H1 (cell line): Measurements from ENCODE around the gene CLNS1A. TPM values are rescaled to one million over a fixed set of nuclear protein-coding genes. Genes with fewer than 3 reads are reported as not detected.

ENCODE experiments used
- CTCF ChIA-PET: fragments of 300-600 bp; sonication (Branson Sonifier 250); formaldehyde crosslinking; loops from one replicate; lab custom pipeline; 2021; ENCODE audit not compliant: partially characterized antibody; lab: Charles Lee
- POLR2A ChIA-PET: fragments of 300-600 bp; sonication (Branson Sonifier 250); formaldehyde crosslinking; loops from one replicate; lab custom pipeline; 2021; ENCODE audit warnings: inconsistent platforms; ENCODE audit not compliant: partially characterized antibody; lab: Charles Lee
- DNase-seq, 2 experiments: peaks; one replicate each; pipeline versions ENCODE4 v3.0.0 to v3.0.0-alpha.2; 2010 to 2022; ENCODE audit warnings: low spot score in 2 of 2, low read depth in 1 of 2, mixed read lengths in 1 of 2
- FAIRE-seq: peaks from 2 replicates; lab custom pipeline; 2011; peaks lifted over from hg19 to GRCh38; lab: Jason Lieb, UNC
- H2AFZ ChIP-seq: 2 replicates; pipeline ENCODE4 v1.8.1; 2012; ENCODE audit warnings: low read length, inconsistent platforms
- H2AK5ac ChIP-seq: 2 replicates; pipeline ENCODE4 v1.6.1; 2013; ENCODE audit warnings: low read depth, low read length
- H2BK120ac ChIP-seq: replicated peaks from 2 replicates; pipeline ENCODE3; 2013; ENCODE audit warnings: low read depth, low read length, inconsistent platforms
- H2BK12ac ChIP-seq: 2 replicates; pipeline ENCODE4 v1.6.1; 2013; ENCODE audit warnings: low read depth, low read length
- H2BK15ac ChIP-seq: 2 replicates; pipeline ENCODE4 v1.6.1; 2013; ENCODE audit warnings: low read length
- H2BK20ac ChIP-seq: 2 replicates; pipeline ENCODE4 v1.6.1; 2013; ENCODE audit warnings: low read length
- H2BK5ac ChIP-seq: 2 replicates; pipeline ENCODE4 v1.6.1; 2013; ENCODE audit warnings: low read depth, low read length
- H3K14ac ChIP-seq: 2 replicates; pipeline ENCODE4 v1.6.1; 2013; ENCODE audit warnings: inconsistent platforms; ENCODE audit not compliant: insufficient read length
- H3K18ac ChIP-seq: 2 replicates; pipeline ENCODE4 v1.6.1; 2013; ENCODE audit warnings: low read length; ENCODE audit errors: extremely low read depth
- H3K23ac ChIP-seq: 2 replicates; pipeline ENCODE4 v1.6.1; 2013; ENCODE audit warnings: inconsistent platforms; ENCODE audit not compliant: insufficient read length
- H3K23me2 ChIP-seq: 2 replicates; pipeline ENCODE4 v1.6.1; 2013; ENCODE audit warnings: low read depth, low read length
- H3K27ac ChIP-seq: 2 replicates; pipeline ENCODE4 v1.6.1; 2011; ENCODE audit warnings: low read depth, low read length, inconsistent platforms
- H3K27me3 ChIP-seq, 4 experiments: replicated peaks in 1 of 4; 1 replicate in 1 of 4; 2 replicates in 3 of 4; pipeline versions ENCODE4 v1.6.1 to v1.8.1; 2011 to 2013; ENCODE audit warnings: low read length in 3 of 4, mild to moderate bottlenecking in 3 of 4, inconsistent platforms in 2 of 4, mixed read lengths in 2 of 4, moderate library complexity in 1 of 4; ENCODE audit not compliant: control insufficient read depth in 3 of 4, insufficient read depth in 3 of 4; ENCODE audit errors: extremely low read depth in 1 of 4
- H3K36me3 ChIP-seq, 4 experiments: 2 replicates each; pipeline versions ENCODE4 v1.6.1 to v1.8.1; 2011 to 2013; ENCODE audit warnings: mild to moderate bottlenecking in 4 of 4, low read length in 3 of 4, moderate library complexity in 2 of 4, control low read depth in 1 of 4, inconsistent platforms in 1 of 4; ENCODE audit not compliant: insufficient read depth in 4 of 4, control insufficient read depth in 2 of 4
- H3K4ac ChIP-seq: replicated peaks from 2 replicates; pipeline ENCODE3; 2013; ENCODE audit warnings: low read length, low read depth, mixed read lengths, inconsistent platforms; ENCODE audit not compliant: insufficient read length
- H3K4me1 ChIP-seq, 4 experiments: replicated peaks in 1 of 4; 1 replicate in 1 of 4; 2 replicates in 3 of 4; pipeline versions ENCODE4 v1.6.1 to v1.8.1; 2011 to 2013; ENCODE audit warnings: low read length in 3 of 4, inconsistent platforms in 2 of 4, mixed read lengths in 1 of 4; ENCODE audit not compliant: insufficient read depth in 4 of 4, control insufficient read depth in 3 of 4
- H3K4me2 ChIP-seq, 2 experiments: 2 replicates each; pipeline versions ENCODE4 v1.6.1 to v1.8.1; 2011 to 2013; ENCODE audit warnings: low read depth in 2 of 2, low read length in 2 of 2, control low read depth in 1 of 2, inconsistent platforms in 1 of 2, mild to moderate bottlenecking in 1 of 2; ENCODE audit not compliant: insufficient read depth in 1 of 2
- H3K4me3 ChIP-seq, 4 experiments: fragments of 200-600, 300-600 bp in 1 of 4; sonication (generic), shearing (Covaris generic), sonication (Bioruptor Twin) in 1 of 4; 2 replicates each; pipeline versions ENCODE4 v1.5.1 to v1.8.1; 2011 to 2016; ENCODE audit warnings: low read length in 4 of 4, low read depth in 3 of 4, control low read depth in 2 of 4, inconsistent platforms in 2 of 4, mild to moderate bottlenecking in 2 of 4, mixed read lengths in 1 of 4, moderate library complexity in 1 of 4; ENCODE audit not compliant: insufficient read depth in 2 of 4; ENCODE audit errors: extremely low read depth in 1 of 4
- H3K56ac ChIP-seq: replicated peaks from 2 replicates; pipeline ENCODE3; 2013; ENCODE audit warnings: low read depth, mild to moderate bottlenecking, mixed read lengths, low read length, inconsistent platforms; ENCODE audit not compliant: insufficient read length
- H3K79me1 ChIP-seq: 2 replicates; pipeline ENCODE4 v1.6.1; 2013; ENCODE audit warnings: low read depth, low read length, control low read depth
- H3K79me2 ChIP-seq, 2 experiments: 2 replicates each; pipeline versions ENCODE4 v1.6.1 to v1.8.1; 2012 to 2013; ENCODE audit warnings: low read length in 2 of 2, mild to moderate bottlenecking in 2 of 2, inconsistent platforms in 1 of 2; ENCODE audit not compliant: insufficient read depth in 2 of 2, control insufficient read depth in 1 of 2
- H3K9ac ChIP-seq, 4 experiments: replicated peaks in 1 of 4; 1 replicate in 1 of 4; 2 replicates in 3 of 4; pipeline versions ENCODE4 v1.6.1 to v1.8.1; 2011 to 2013; ENCODE audit warnings: low read depth in 3 of 4, low read length in 3 of 4, control low read depth in 2 of 4, mild to moderate bottlenecking in 2 of 4, moderate library complexity in 2 of 4, inconsistent platforms in 1 of 4; ENCODE audit errors: extremely low read depth in 1 of 4
- H3K9me3 ChIP-seq, 2 experiments: 2 replicates each; pipeline versions ENCODE4 v1.6.1 to v1.8.1; 2012 to 2013; ENCODE audit warnings: mild to moderate bottlenecking in 2 of 2, moderate library complexity in 2 of 2, control low read depth in 1 of 2, inconsistent platforms in 1 of 2, low read depth in 1 of 2, low read length in 1 of 2, mixed read lengths in 1 of 2; ENCODE audit not compliant: insufficient read depth in 2 of 2
- H4K20me1 ChIP-seq, 2 experiments: replicated peaks in 1 of 2; 2 replicates each; pipeline versions ENCODE3 to v1.8.1; 2011 to 2013; ENCODE audit warnings: inconsistent platforms in 2 of 2, low read length in 2 of 2, mild to moderate bottlenecking in 1 of 2; ENCODE audit not compliant: insufficient read depth in 2 of 2, control insufficient read depth in 1 of 2
- H4K5ac ChIP-seq: 2 replicates; pipeline ENCODE4 v1.6.1; 2013; ENCODE audit warnings: low read length, low read depth, mixed read lengths, inconsistent platforms; ENCODE audit not compliant: insufficient read length
- H4K8ac ChIP-seq: 2 replicates; pipeline ENCODE4 v1.8.0; 2013; ENCODE audit warnings: mild to moderate bottlenecking, moderate library complexity, low read length, inconsistent platforms; ENCODE audit not compliant: insufficient read depth; ENCODE audit errors: extremely low read depth
- H4K91ac ChIP-seq: replicated peaks from 2 replicates; pipeline ENCODE3; 2013; ENCODE audit warnings: low read length, mixed read lengths, inconsistent platforms; ENCODE audit not compliant: insufficient read length
- CTBP2 ChIP-seq: IDR thresholded peaks from 2 replicates; pipeline ENCODE4 v1.7.0; 2011; ENCODE audit warnings: borderline replicate concordance, mild to moderate bottlenecking, moderate library complexity, mixed read lengths, low read length; ENCODE audit not compliant: insufficient read depth, insufficient read length
- YY1 ChIP-seq: IDR thresholded peaks from 2 replicates; pipeline ENCODE4 v1.6.1; 2011; ENCODE audit warnings: low read depth, mild to moderate bottlenecking, low read length
- WGBS, 2 experiments: shearing (Covaris generic) in 1 of 2; methylation state at CpG; one replicate each; pipeline versions ENCODE4 v1.1.6 to v1.1.7; 2013 to 2015; ENCODE audit warnings: low lambda C conversion rate in 2 of 2, mixed read lengths in 2 of 2, inconsistent platforms in 1 of 2, low coverage in 1 of 2, missing lambda C conversion rate in 1 of 2; ENCODE audit not compliant: insufficient replicate concordance in 2 of 2, insufficient coverage in 1 of 2, insufficient read length in 1 of 2; ENCODE audit errors: extremely low coverage in 1 of 2, missing lambda C conversion rate in 1 of 2; 5-methylcytosine and 5-hydroxymethylcytosine counted together
- polyA plus RNA-seq, 7 experiments: library from polyadenylated mRNA; depleted of rRNA in 3 of 7; stranded (reverse) in 5 of 7; unstranded in 2 of 7; fragments of >200 nt in 5 of 7; fragments of 200-250 nt in 2 of 7; gene quantifications; 1 replicate in 5 of 7; 2 replicates in 1 of 7; 4 replicates in 1 of 7; pipeline versions ENCODE4 v1.2.1 to v1.2.3, GENCODE V29; 2011 to 2013; ENCODE audit warnings: missing spikeins in 2 of 7, mixed read lengths in 2 of 7
- total RNA-seq: library from RNA; stranded (reverse); fragmentation: NEBNext Ultra II Directional; extraction: Animal tissue kit (Norgen Biotek cat#: 25700); gene quantifications from 2 replicates; pipeline ENCODE4 v1.2.1, GENCODE V29; 2021

Gene CLNS1A
- total and polyA plus RNA-seq, 2 of the 8 experiments (the other 6 are each of a cell fraction or from before 2014, with no cell fraction given), result 136 to 177 TPM

GRCh38 chr11:77598195-77598594, 39.4 kb downstream of the CLNS1A start:
- Histone ChIP-seq H3K9ac (no peak overlapping the region), H3K4me2 (no peak overlapping the region), H2BK15ac (no peak overlapping the region), H2BK20ac (no peak overlapping the region), H3K4me1 (no peaks in the 10 kb centered on the region; a peak in 1 of 7 replicates), H2BK5ac (no peak overlapping the region), H3K79me1 (no peaks in the 10 kb centered on the region), H3K79me2 (no peaks in the 10 kb centered on the region), H2BK120ac (no peak overlapping the region), H3K18ac (no peak overlapping the region), H2AK5ac (no peak overlapping the region), H3K23me2 (no peaks in the 10 kb centered on the region), H3K27me3 (no peaks in the 10 kb centered on the region), H3K9me3 (no peaks in the 10 kb centered on the region), H3K4ac (no peak overlapping the region), H3K14ac (no peak overlapping the region), H4K8ac (no peak overlapping the region), H2AFZ (no peak overlapping the region), H3K56ac (no peak overlapping the region), H4K20me1 (no peaks in the 10 kb centered on the region), H4K5ac (no peak overlapping the region), H2BK12ac (no peak overlapping the region), H3K23ac (no peak overlapping the region), H3K27ac (no peak overlapping the region), H3K36me3 (peaks cover 0 to 2% (median 0%) of the 10 kb centered on the region in 4 experiments; a peak in 1 of 8 replicates), H4K91ac (no peak overlapping the region), H3K4me3 (no peak overlapping the region)
- no peak for FAIRE-seq
- 92% methylated on average over 2 of the region's 2 CpGs; no CpG with 5 or more reads in 1 of the 2 experiments for WGBS, 2 experiments
- ChIA-PET CTCF (interaction anchor here (1.2 to 1.4 kb wide), 2 partner anchors 16 to 409 kb away, joined by 3 to 5 read pairs; no protein-coding TSS in a partner anchor), POLR2A (interaction anchor here (0.6 to 1.7 kb wide), 3 partner anchors 8 to 102 kb away, joined by 3 to 4 read pairs (median 4); partner anchors contain the start of genes AQP11 and CLNS1A)
- DNase-seq, result no peak
- no peak for TF ChIP-seq CTBP2
- no peak for TF ChIP-seq YY1
